Stimulated activated naive CD4-positive, alpha-beta T cell treated with Interleukin-2 at 50 U/mL for 16 hours (primary cell): ENCODE measurements around the gene SERTAD3.
"Not testable (repeated sequence)": the region's sequence is repeated elsewhere in the genome, so short reads cannot be mapped to it uniquely, and the experiment has no call there.

Experiments used
- DNase-seq: peaks from one replicate; lab custom pipeline; 2025; lab: John Stamatoyannopoulos, UW

The SERTAD3 gene

GRCh38 chr19:40411125-40411842 lies 32.9 kb downstream of the SERTAD3 start:
- DNase-seq: no peak

- DNase-seq: no peak
These were observed 34.1 kb downstream of the SERTAD3 start for GRCh38 chr19:40410030-40410389.

- DNase-seq: not testable (repeated sequence)
These were observed 35.6 kb downstream of the SERTAD3 start for GRCh38 chr19:40408598-40408925.

- DNase-seq: no peak
These were observed 36.2 kb downstream of the SERTAD3 start for GRCh38 chr19:40407714-40408597.

- peak; percentile 77 for DNase-seq
These were observed 40.7 kb downstream of the SERTAD3 start for GRCh38 chr19:40403262-40403984.

GRCh38 chr19:40400559-40400958 lies 43.6 kb downstream of the SERTAD3 start:
- DNase-seq: no peak

- peak; percentile 52 for DNase-seq
These were observed 45.6 kb downstream of the SERTAD3 start for GRCh38 chr19:40398417-40399131.

- no peak for DNase-seq
These were observed 46.6 kb downstream of the SERTAD3 start for GRCh38 chr19:40397568-40397906.

GRCh38 chr19:40396886-40397567 lies 47.1 kb downstream of the SERTAD3 start:
- DNase-seq: no peak

GRCh38 chr19:40395956-40396355 lies 48.2 kb downstream of the SERTAD3 start:
- DNase-seq: no peak

- DNase-seq: no peak
These were observed 49.3 kb downstream of the SERTAD3 start for GRCh38 chr19:40394816-40395210.

GRCh38 chr19:40393894-40394815 lies 50.0 kb downstream of the SERTAD3 start:
- no peak for DNase-seq

- DNase-seq: no peak
These were observed 51.1 kb downstream of the SERTAD3 start for GRCh38 chr19:40392894-40393517.

- DNase-seq: no peak
These were observed 52.0 kb downstream of the SERTAD3 start for GRCh38 chr19:40392123-40392522.
